Immature natural killer cell (primary cell): ENCODE data around the gene PHF1. TPM values are rescaled to one million over a fixed set of nuclear protein-coding genes. Genes with fewer than 3 reads are reported as not detected.
"Not testable (repeated sequence)": the region's sequence is repeated elsewhere in the genome, so short reads cannot be mapped to it uniquely, and the experiment has no call there.

ENCODE experiments used
- DNase-seq, 3 donors: peaks; one replicate each; pipeline ENCODE4 v3.0.0; 2022; ENCODE audit warnings: mixed read lengths in 1 of 3
- H3K27ac Mint-ChIP-seq, 6 donors: one replicate each; pipeline ENCODE4 v1.8.0; 2020; ENCODE audit warnings: mixed read lengths in 6 of 6, mild to moderate bottlenecking in 5 of 6, inconsistent platforms in 4 of 6, moderate library complexity in 3 of 6
- H3K27me3 Mint-ChIP-seq, 3 donors: one replicate each; pipeline ENCODE4 v1.8.0; 2020 to 2021; ENCODE audit warnings: low read depth in 3 of 3, mild to moderate bottlenecking in 3 of 3, mixed read lengths in 3 of 3, moderate library complexity in 3 of 3, inconsistent platforms in 1 of 3
- H3K36me3 Mint-ChIP-seq, 3 donors: one replicate each; pipeline ENCODE4 v1.8.0; 2020; ENCODE audit warnings: mixed read lengths in 3 of 3, inconsistent platforms in 2 of 3, mild to moderate bottlenecking in 2 of 3
- H3K4me1 Mint-ChIP-seq, 2 donors: one replicate each; pipeline ENCODE4 v1.8.0; 2020; ENCODE audit warnings: inconsistent platforms in 2 of 2, mild to moderate bottlenecking in 2 of 2, mixed read lengths in 2 of 2, moderate library complexity in 1 of 2
- H3K4me3 Mint-ChIP-seq, 5 donors: one replicate each; pipeline ENCODE4 v1.8.0; 2020; ENCODE audit warnings: mild to moderate bottlenecking in 5 of 5, mixed read lengths in 5 of 5, inconsistent platforms in 3 of 5, moderate library complexity in 3 of 5
- H3K9me3 Mint-ChIP-seq, 6 donors: one replicate each; pipeline ENCODE4 v1.8.0; 2020; ENCODE audit warnings: mild to moderate bottlenecking in 6 of 6, mixed read lengths in 6 of 6, inconsistent platforms in 4 of 6, moderate library complexity in 3 of 6
- polyA plus RNA-seq, 3 donors: library from polyadenylated mRNA; unstranded; fragments of 300-500 nt; fragmentation: Illumina TruSeq; gene quantifications; one replicate each; pipeline ENCODE4 v1.2.3, GENCODE V29; 2021

Gene PHF1
- polyA plus RNA-seq, 3 donors from 2014 or later: 22.7 to 36.5 (median 29.8) TPM

- Mint-ChIP-seq H3K4me1 (peaks cover under 1 to 3% of the 10 kb centered on the region in 2 donors), H3K4me3 (no peak overlapping the region), H3K27me3 (peaks cover 0 to 2% (median 2%) of the 10 kb centered on the region in 3 donors), H3K36me3 (no peaks in the 10 kb centered on the region), H3K27ac (peak overlapping the region in 2 of 6 donors; percentile 26 to 60), H3K9me3 (no peaks in the 10 kb centered on the region)
- DNase-seq: no peak
These were observed 30.4 kb upstream of the PHF1 start for GRCh38 chr6:33380272-33380981.

GRCh38 chr6:33383427-33384185 lies 27.2 kb upstream of the PHF1 start:
- H3K27ac Mint-ChIP-seq: peak overlapping the region in 1 of 6 donors; percentile 22
- DNase-seq: no peak

GRCh38 chr6:33384581-33385020 lies 26.2 kb upstream of the PHF1 start:
- H3K27ac Mint-ChIP-seq: no peak overlapping the region

More at GRCh38 chr6:33383427-33384185, 27.2 kb upstream of the PHF1 start:
- H3K4me1 Mint-ChIP-seq: peaks cover 0 to 3% of the 10 kb centered on the region in 2 donors
- H3K4me3 Mint-ChIP-seq: no peak overlapping the region
- no peaks in the 10 kb centered on the region for H3K9me3 Mint-ChIP-seq
- H3K27me3 Mint-ChIP-seq: peaks cover 0 to 2% (median 2%) of the 10 kb centered on the region in 3 donors
- no peaks in the 10 kb centered on the region for H3K36me3 Mint-ChIP-seq

GRCh38 chr6:33390173-33390572 lies 20.6 kb upstream of the PHF1 start:
- peaks cover 28 to 30% of the 10 kb centered on the region in 2 donors for H3K4me1 Mint-ChIP-seq
- no peaks in the 10 kb centered on the region for H3K36me3 Mint-ChIP-seq
- peaks cover 7 to 8% (median 8%) of the 10 kb centered on the region in 3 donors for H3K27me3 Mint-ChIP-seq
- H3K9me3 Mint-ChIP-seq: no peaks in the 10 kb centered on the region
- peak overlapping the region; percentile 94 to 99 (median 96) for H3K27ac Mint-ChIP-seq
- no peak overlapping the region for H3K4me3 Mint-ChIP-seq
- no peak for DNase-seq

More at GRCh38 chr6:33384581-33385020, 26.2 kb upstream of the PHF1 start:
- no peak for DNase-seq
- H3K4me1 Mint-ChIP-seq: peaks cover 0 to 3% of the 10 kb centered on the region in 2 donors
- no peaks in the 10 kb centered on the region for H3K9me3 Mint-ChIP-seq
- H3K27me3 Mint-ChIP-seq: peaks cover 0 to 2% (median 2%) of the 10 kb centered on the region in 3 donors
- H3K36me3 Mint-ChIP-seq: no peaks in the 10 kb centered on the region
- no peak overlapping the region for H3K4me3 Mint-ChIP-seq

- Mint-ChIP-seq H3K27ac (peak overlapping the region; percentile 94 to 99 (median 96)), H3K36me3 (no peaks in the 10 kb centered on the region), H3K4me1 (peaks cover 28 to 30% of the 10 kb centered on the region in 2 donors), H3K27me3 (peaks cover 7 to 8% (median 8%) of the 10 kb centered on the region in 3 donors), H3K4me3 (peak overlapping the region; percentile 50 to 89 (median 88)), H3K9me3 (no peaks in the 10 kb centered on the region)
- no peak for DNase-seq
These were observed 20.0 kb upstream of the PHF1 start for GRCh38 chr6:33390767-33391277.

GRCh38 chr6:33391278-33391921 lies 19.4 kb upstream of the PHF1 start, which contains the start of gene KIFC1:
TSS of gene KIFC1 (plus strand) at chr6:33391823. CDS start at chr6:33391986, 163 bp downstream.
- Mint-ChIP-seq H3K9me3 (no peaks in the 10 kb centered on the region), H3K4me3 (peak within 1 kb of the TSS; percentile 84 to 89 (median 88)), H3K27me3 (peaks cover 7 to 8% (median 8%) of the 10 kb centered on the region in 3 donors), H3K36me3 (no peaks in the 10 kb centered on the region), H3K4me1 (peaks cover 28 to 30% of the 10 kb centered on the region in 2 donors), H3K27ac (peak within 1 kb of the TSS; percentile 94 to 99 (median 96))
- DNase-seq: peak; percentile 100

GRCh38 chr6:33391922-33392594 lies 18.8 kb upstream of the PHF1 start:
- DNase-seq: peak; percentile 27 to 45 (median 29)
- Mint-ChIP-seq H3K36me3 (no peaks in the 10 kb centered on the region), H3K4me1 (peaks cover 28 to 30% of the 10 kb centered on the region in 2 donors), H3K4me3 (peak overlapping the region; percentile 84 to 89 (median 88)), H3K9me3 (no peaks in the 10 kb centered on the region), H3K27ac (peak overlapping the region; percentile 94 to 99 (median 96)), H3K27me3 (peaks cover 7 to 8% (median 8%) of the 10 kb centered on the region in 3 donors)

- no peak for DNase-seq
- no peaks in the 10 kb centered on the region for H3K9me3 Mint-ChIP-seq
- peak overlapping the region; percentile 84 to 89 (median 88) for H3K4me3 Mint-ChIP-seq
- H3K36me3 Mint-ChIP-seq: no peaks in the 10 kb centered on the region
- peaks cover 28 to 30% of the 10 kb centered on the region in 2 donors for H3K4me1 Mint-ChIP-seq
- H3K27ac Mint-ChIP-seq: peak overlapping the region; percentile 94 to 99 (median 96)
- H3K27me3 Mint-ChIP-seq: peaks cover 7 to 8% (median 8%) of the 10 kb centered on the region in 3 donors
These were observed 18.2 kb upstream of the PHF1 start for GRCh38 chr6:33392595-33392948.

GRCh38 chr6:33392979-33393378 lies 17.8 kb upstream of the PHF1 start:
- no peak for DNase-seq
- Mint-ChIP-seq H3K9me3 (no peaks in the 10 kb centered on the region), H3K4me1 (peaks cover 28 to 30% of the 10 kb centered on the region in 2 donors), H3K27me3 (peaks cover 7 to 8% (median 8%) of the 10 kb centered on the region in 3 donors), H3K4me3 (peak overlapping the region; percentile 9 to 89 (median 84)), H3K27ac (peak overlapping the region in 5 of 6 donors; percentile 17 to 98 (median 96)), H3K36me3 (no peaks in the 10 kb centered on the region)

GRCh38 chr6:33397541-33397940 lies 13.3 kb upstream of the PHF1 start:
- peaks cover 6% of the 10 kb centered on the region in 2 donors for H3K4me1 Mint-ChIP-seq
- no peaks in the 10 kb centered on the region for H3K9me3 Mint-ChIP-seq
- DNase-seq: no peak
- H3K27ac Mint-ChIP-seq: peak overlapping the region in 3 of 6 donors; percentile 3 to 44 (median 6)
- no peak overlapping the region for H3K4me3 Mint-ChIP-seq
- no peaks in the 10 kb centered on the region for H3K36me3 Mint-ChIP-seq
- H3K27me3 Mint-ChIP-seq: peaks cover 0 to 4% (median 0%) of the 10 kb centered on the region in 3 donors

GRCh38 chr6:33398601-33399000 lies 12.2 kb upstream of the PHF1 start:
- H3K36me3 Mint-ChIP-seq, H3K4me3 Mint-ChIP-seq, H3K4me1 Mint-ChIP-seq, H3K27me3 Mint-ChIP-seq, H3K9me3 Mint-ChIP-seq, DNase-seq: not testable (repeated sequence)
- peak overlapping the region in 1 of 6 donors; percentile 17 for H3K27ac Mint-ChIP-seq

- H3K36me3 Mint-ChIP-seq, H3K4me1 Mint-ChIP-seq, H3K4me3 Mint-ChIP-seq, H3K27me3 Mint-ChIP-seq, DNase-seq, H3K9me3 Mint-ChIP-seq: not testable (repeated sequence)
- H3K27ac Mint-ChIP-seq: peak overlapping the region in 1 of 6 donors; percentile 23
These were observed 10.9 kb upstream of the PHF1 start for GRCh38 chr6:33399881-33400280.

- Mint-ChIP-seq H3K9me3 (no peaks in the 10 kb centered on the region), H3K27ac (peak overlapping the region in 3 of 6 donors; percentile 2 to 59 (median 18)), H3K36me3 (no peaks in the 10 kb centered on the region), H3K27me3 (peaks cover 5 to 6% (median 5%) of the 10 kb centered on the region in 3 donors), H3K4me3 (no peak overlapping the region), H3K4me1 (peaks cover 14 to 18% of the 10 kb centered on the region in 2 donors)
- no peak for DNase-seq
These were observed 5.9 kb upstream of the PHF1 start for GRCh38 chr6:33404884-33405283.
